ENCODE measurements around the gene SLC29A3.

DNA sequence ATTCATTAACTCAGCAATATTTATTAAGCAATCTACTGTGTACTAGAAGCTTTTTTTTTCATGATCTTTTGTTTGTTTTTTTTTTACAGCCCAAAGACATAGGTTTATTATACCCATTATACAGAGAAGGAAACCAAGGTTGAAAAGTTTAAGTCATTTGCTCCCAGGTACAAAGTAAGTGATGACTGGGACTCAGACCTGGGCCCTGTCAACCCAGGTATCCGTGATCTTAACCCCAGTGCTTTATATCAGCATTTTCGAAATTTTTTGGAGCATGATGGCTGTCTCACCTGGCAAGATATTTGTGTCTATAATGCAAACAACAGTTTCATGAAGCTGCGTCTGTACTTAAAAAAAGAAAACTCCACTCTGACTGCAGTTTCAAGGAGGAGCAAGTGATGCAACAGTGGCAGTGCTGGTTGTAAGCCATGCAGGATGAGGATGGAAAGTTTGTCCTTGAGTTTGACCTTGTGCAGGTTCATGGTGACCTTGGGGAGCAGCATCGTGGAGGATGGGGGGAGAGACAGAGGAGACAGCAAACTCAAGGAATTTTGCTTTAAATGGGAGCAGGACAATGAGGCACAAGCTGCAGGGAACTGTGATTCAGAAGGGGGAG lies 11.8 kb downstream of the SLC29A3 start:
- TF ChIP-seq RAD21 (IDR thresholded peaks at IDR 0.05; ENCODE audit: low read depth) (no peak), EP300 (IDR thresholded peaks at IDR 0.05; ENCODE audit: borderline replicate concordance) (no peak), TEAD4 (IDR thresholded peaks at IDR 0.05) (no peak), TAF1 (IDR thresholded peaks at IDR 0.05; ENCODE audit: low read depth) (no peak)

Data from Ishikawa (cell line).